GM12864 (cell line): Measurements from ENCODE around the gene NOL11.

Experiments used
- DNase-seq: peaks from one replicate; pipeline ENCODE4 v3.0.0-alpha.2; 2011; ENCODE audit warnings: low read depth
- H3K4me3 ChIP-seq: 2 replicates; pipeline ENCODE4 v1.5.1; 2011; ENCODE audit warnings: mild to moderate bottlenecking, low read depth, low read length, control low read depth
- TF ChIP-seq, protein P1 (sequence below): IDR thresholded peaks from 2 replicates; pipeline ENCODE4 v1.5.1; 2011; ENCODE audit warnings: low read depth, mild to moderate bottlenecking, moderate library complexity, low read length, control low read depth, inconsistent platforms; ENCODE audit errors: missing control alignments

The NOL11 gene

DNA sequence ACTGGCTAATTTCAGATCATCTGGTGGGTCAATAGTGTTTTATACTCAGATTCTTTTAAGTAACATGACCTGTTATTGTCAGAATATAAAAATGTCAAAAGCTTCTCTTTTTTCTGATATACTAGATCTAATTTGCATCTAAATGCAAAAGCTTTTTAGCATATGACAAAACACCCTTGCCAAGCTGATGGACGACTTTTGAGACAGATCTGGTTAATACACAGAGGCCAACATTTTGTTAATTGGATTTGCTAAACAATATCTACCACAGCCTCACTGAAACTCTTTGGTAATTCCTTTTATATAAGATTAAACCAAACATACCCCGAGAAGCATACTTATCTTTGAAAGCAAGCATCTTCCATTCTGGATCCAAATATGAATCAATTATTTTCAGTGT, 10.3 kb upstream of the NOL11 start:
- no peak overlapping the region for H3K4me3 ChIP-seq
- TF ChIP-seq, protein P1, sequence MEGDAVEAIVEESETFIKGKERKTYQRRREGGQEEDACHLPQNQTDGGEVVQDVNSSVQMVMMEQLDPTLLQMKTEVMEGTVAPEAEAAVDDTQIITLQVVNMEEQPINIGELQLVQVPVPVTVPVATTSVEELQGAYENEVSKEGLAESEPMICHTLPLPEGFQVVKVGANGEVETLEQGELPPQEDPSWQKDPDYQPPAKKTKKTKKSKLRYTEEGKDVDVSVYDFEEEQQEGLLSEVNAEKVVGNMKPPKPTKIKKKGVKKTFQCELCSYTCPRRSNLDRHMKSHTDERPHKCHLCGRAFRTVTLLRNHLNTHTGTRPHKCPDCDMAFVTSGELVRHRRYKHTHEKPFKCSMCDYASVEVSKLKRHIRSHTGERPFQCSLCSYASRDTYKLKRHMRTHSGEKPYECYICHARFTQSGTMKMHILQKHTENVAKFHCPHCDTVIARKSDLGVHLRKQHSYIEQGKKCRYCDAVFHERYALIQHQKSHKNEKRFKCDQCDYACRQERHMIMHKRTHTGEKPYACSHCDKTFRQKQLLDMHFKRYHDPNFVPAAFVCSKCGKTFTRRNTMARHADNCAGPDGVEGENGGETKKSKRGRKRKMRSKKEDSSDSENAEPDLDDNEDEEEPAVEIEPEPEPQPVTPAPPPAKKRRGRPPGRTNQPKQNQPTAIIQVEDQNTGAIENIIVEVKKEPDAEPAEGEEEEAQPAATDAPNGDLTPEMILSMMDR = no peak
- no peak for DNase-seq

DNA sequence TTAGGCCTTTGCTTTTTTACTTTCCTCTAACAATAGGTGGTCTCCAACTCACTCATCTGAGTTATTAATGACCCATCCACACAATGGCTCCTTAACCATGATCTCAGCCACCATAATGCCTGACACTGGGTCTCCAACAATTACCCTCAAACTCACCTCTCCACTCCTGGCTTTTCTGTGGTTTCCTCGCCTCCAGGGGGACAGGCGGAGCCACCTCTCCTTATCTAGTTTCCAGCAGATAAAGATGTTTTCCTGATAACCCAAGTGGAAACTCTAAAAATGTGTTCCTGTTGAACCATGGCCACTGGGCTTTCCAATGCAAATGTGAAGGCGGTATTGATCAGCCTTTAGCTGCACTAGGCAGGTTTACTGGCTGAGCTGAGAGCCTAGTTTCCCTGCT, 9.4 kb upstream of the NOL11 start:
- TF ChIP-seq, protein P1 = no peak
- no peak overlapping the region for H3K4me3 ChIP-seq
- no peak for DNase-seq

DNA sequence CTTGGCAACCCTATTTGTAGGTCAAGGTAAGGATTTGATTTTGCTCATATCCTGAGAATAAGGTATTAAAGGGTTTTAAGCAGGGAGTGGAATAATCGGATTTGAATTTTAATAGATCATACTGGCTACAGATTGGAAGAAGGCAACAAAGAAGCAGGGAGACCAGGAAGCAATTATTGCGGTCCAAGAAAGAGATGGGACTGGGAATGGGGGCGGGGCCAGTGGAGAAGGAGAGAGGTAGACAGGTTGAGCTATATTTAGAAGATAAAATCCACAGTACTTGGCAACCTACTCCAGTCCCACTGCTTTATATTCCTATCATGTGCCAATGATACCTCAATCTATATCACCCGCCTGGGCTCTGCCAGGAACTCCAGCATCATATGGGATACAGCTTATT, 5.8 kb upstream of the NOL11 start:
- TF ChIP-seq, protein P1 = no peak
- no peak overlapping the region for H3K4me3 ChIP-seq
- no peak for DNase-seq

DNA sequence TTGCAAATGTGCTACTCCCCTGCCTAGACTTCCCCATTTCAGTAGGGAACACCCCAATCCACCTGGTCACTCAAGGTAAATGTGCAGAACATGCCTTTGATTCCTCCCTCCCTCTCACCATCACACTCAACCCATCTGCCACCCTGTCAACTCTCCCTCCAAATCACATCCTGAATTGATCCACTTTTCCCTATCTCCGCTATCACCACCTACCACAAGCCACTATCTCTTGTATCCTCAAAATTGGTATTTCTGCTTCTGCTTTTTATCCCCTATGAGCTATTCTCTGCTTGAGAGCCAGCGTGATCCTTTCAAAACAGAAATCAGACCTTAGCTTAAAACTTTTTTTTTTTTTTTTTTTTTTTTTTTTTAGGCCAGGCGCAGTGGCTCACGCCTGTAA, 5.4 kb upstream of the NOL11 start:
- DNase-seq = no peak
- TF ChIP-seq, protein P1 = no peak
- H3K4me3 ChIP-seq = no peak overlapping the region

DNA sequence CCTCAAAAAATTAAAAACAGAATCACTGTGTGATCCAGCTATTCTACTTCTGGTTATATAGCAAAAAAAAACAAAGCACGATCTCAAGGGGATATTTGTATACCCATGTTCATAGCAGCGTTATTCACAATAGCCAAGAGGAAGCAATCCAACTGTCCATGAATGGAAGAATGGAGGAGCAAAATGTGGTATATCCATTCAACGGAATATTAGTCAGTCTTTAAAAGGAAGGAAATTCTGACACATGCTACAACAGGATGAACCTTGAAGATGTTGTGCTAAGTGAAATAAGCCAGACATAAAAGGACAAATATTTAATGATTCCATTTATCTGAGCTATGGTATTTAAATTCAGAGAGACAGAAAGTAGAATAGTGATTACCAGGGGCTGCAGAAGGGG, 4.6 kb upstream of the NOL11 start:
- TF ChIP-seq, protein P1 = no peak
- no peak for DNase-seq

DNA sequence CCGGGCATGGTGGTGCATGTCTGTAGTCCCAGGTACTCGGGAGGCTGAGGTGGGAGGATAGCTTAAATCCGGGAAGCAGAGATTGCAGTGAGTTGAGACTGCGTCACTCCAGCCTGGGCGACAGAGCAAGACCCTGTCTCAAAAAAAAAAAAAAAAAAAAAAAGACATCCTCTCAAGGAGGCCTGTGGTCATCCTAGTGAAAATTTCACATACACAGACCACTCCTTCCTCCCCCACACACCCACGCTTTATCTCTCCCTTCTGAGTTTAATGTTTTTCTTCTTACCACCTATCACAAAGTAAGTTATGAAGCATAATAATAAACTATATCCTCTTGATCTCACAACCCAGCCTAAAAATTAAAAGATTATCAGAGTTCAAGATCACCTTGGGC, 1.3 kb upstream of the NOL11 start:
- DNase-seq = no peak
- no peak overlapping the region; the same call in 1 of the 2 replicates for H3K4me3 ChIP-seq
- TF ChIP-seq, protein P1 = no peak

More for the DNA sequence above, 4.6 kb upstream of the NOL11 start:
- no peak overlapping the region for H3K4me3 ChIP-seq

DNA sequence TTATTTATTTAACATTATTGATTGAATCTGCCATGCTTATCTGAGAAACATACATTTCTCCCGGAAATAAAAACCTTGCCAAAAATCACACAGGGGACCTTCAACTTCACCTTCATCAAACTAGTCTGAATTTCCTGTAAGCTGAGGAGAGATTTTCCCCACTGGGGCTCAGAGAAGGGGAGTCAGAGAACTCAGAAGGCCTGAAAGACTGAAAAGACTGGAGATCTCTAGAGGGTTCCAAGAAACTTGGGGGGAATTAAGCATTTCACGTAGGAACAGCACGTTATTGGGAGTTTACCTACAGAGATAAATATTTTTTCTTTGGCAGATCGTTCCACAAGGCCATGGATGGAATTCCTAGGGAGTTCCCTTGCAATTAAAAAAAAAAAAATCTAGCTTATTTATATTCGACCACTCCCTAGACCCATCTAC, 528 bp upstream of the NOL11 start:
- TF ChIP-seq, protein P1 = no peak
- DNase-seq = no peak
- peak overlapping the region; percentile 63 for H3K4me3 ChIP-seq
